MCF 10A (cell line): ENCODE measurements around the gene SCNM1. TPM values are rescaled to one million over a fixed set of nuclear protein-coding genes. Genes with fewer than 3 reads are reported as not detected.
A peak's percentile ranks its signal among the peaks of the same experiment; 100 is the strongest.
"Not testable (repeated sequence)": the region's sequence is repeated elsewhere in the genome, so short reads cannot be mapped to it uniquely, and the experiment has no call there.

Experiments used
- BruUV-seq: library from RNA; stranded (reverse); fragments of 400-500 nt; replicated peaks from 2 replicates; lab custom pipeline; 2021; lab: Mats Ljungman, UMichigan
- CTCF ChIA-PET: fragments of 300-600 bp; sonication (Branson Sonifier 250); formaldehyde crosslinking; extraction: SDS; loops from one replicate; lab custom pipeline; 2021; ENCODE audit warnings: antibody characterized with exemption, inconsistent platforms; lab: Yijun Ruan, JAX
- POLR2A ChIA-PET: fragments of 300-600, 350-650 bp; sonication (Branson Sonifier 250); formaldehyde crosslinking; extraction: SDS; loops from one replicate; lab custom pipeline; 2020; ENCODE audit warnings: antibody characterized with exemption, inconsistent platforms; lab: Yijun Ruan, JAX
- DNase-seq: peaks from one replicate; pipeline ENCODE4 v3.0.0-alpha.2; 2018; ENCODE audit not compliant: unreplicated experiment
- H3K27ac Mint-ChIP-seq: one replicate; pipeline ENCODE4 v1.8.0; 2022; ENCODE audit warnings: mild to moderate bottlenecking, low read depth, mixed read lengths; ENCODE audit not compliant: unreplicated experiment
- H3K27me3 Mint-ChIP-seq: one replicate; pipeline ENCODE4 v1.8.0; 2022; ENCODE audit warnings: mixed read lengths; ENCODE audit not compliant: insufficient read depth, unreplicated experiment
- H3K36me3 Mint-ChIP-seq: one replicate; pipeline ENCODE4 v1.8.0; 2022; ENCODE audit warnings: mild to moderate bottlenecking, moderate library complexity, mixed read lengths; ENCODE audit not compliant: insufficient read depth, unreplicated experiment
- H3K4me1 Mint-ChIP-seq: one replicate; pipeline ENCODE4 v1.8.0; 2022; ENCODE audit warnings: mixed read lengths; ENCODE audit not compliant: insufficient read depth, unreplicated experiment
- H3K4me3 Mint-ChIP-seq: one replicate; pipeline ENCODE4 v1.8.0; 2022; ENCODE audit warnings: mild to moderate bottlenecking, moderate library complexity, mixed read lengths; ENCODE audit not compliant: unreplicated experiment
- H3K9me3 Mint-ChIP-seq: one replicate; pipeline ENCODE4 v1.8.0; 2022; ENCODE audit warnings: mixed read lengths; ENCODE audit not compliant: unreplicated experiment
- CTCF ChIP-seq: fragments of 200-600 bp; IDR thresholded peaks from one replicate; pipeline ENCODE4 v1.8.0; 2022; ENCODE audit warnings: antibody characterized with exemption, mild to moderate bottlenecking; ENCODE audit not compliant: unreplicated experiment
- intact Hi-C: fragments of 100-400 bp; cut with micrococcal nuclease; formaldehyde crosslinking; loops from 2 replicates; pipeline ENCODE4 v1.14.1; 2022
- total RNA-seq: library from RNA; stranded (reverse); gene quantifications from 2 replicates; pipeline ENCODE4 v1.2.3, GENCODE V29; 2022

SCNM1 gene
- total RNA-seq, 1 experiment from 2014 or later: 88.5 TPM

GRCh38 chr1:151187205-151187604 is 21.3 kb downstream of the SCNM1 start:
- H3K4me3 Mint-ChIP-seq: no peak overlapping the region
- BruUV-seq: no TSS peak
- no peak for DNase-seq
- ChIA-PET POLR2A (interaction anchor here (0.5 to 7.8 kb wide), 3 partner anchors 21 to 424 kb away, joined by 3 to 91 read pairs (median 4); partner anchors contain the start of genes LYSMD1, SCNM1 and SNX27), CTCF (interaction anchor here (0.6 to 1.8 kb wide), 3 partner anchors 14 to 24 kb away, joined by 3 to 6 read pairs (median 3); partner anchors contain the start of genes LYSMD1 and SCNM1)
- H3K27me3 Mint-ChIP-seq: no peaks in the 10 kb centered on the region
- no peaks in the 10 kb centered on the region for H3K9me3 Mint-ChIP-seq
- peaks cover 26% of the 10 kb centered on the region for H3K4me1 Mint-ChIP-seq
- peak overlapping the region; percentile 40 for H3K27ac Mint-ChIP-seq
- intact Hi-C loops: no loop called here
- no peak for TF ChIP-seq CTCF
- H3K36me3 Mint-ChIP-seq: peaks cover 46% of the 10 kb centered on the region

GRCh38 chr1:151188667-151189066 is 22.7 kb downstream of the SCNM1 start:
- H3K9me3 Mint-ChIP-seq, H3K27me3 Mint-ChIP-seq, intact Hi-C loops, BruUV-seq, DNase-seq: not testable (repeated sequence)
- peak overlapping the region; percentile 90 for H3K27ac Mint-ChIP-seq
- ChIA-PET POLR2A (interaction anchor here (0.5 to 7.8 kb wide), 12 partner anchors 10 to 352 kb away, joined by 3 to 91 read pairs (median 4); partner anchors contain the start of genes CDC42SE1, LYSMD1, PIP5K1A and PSMB4), CTCF (interaction anchor here (0.6 to 1.8 kb wide), 7 partner anchors 9 to 62 kb away, joined by 3 to 6 read pairs (median 5); partner anchors contain the start of genes LYSMD1, SCNM1 and TMOD4)
- peak overlapping the region; percentile 83 for H3K4me3 Mint-ChIP-seq
- H3K36me3 Mint-ChIP-seq: peaks cover 32% of the 10 kb centered on the region
- H3K4me1 Mint-ChIP-seq: peaks cover 27% of the 10 kb centered on the region

GRCh38 chr1:151189637-151190445 is 23.9 kb downstream of the SCNM1 start, which contains the start of gene VPS72:
VPS72 (minus strand) TSS chr1:151190197; CDS start chr1:151190121, 76 bp downstream.
- Mint-ChIP-seq H3K36me3 (peaks cover 20% of the 10 kb centered on the region), H3K4me1 (peaks cover 33% of the 10 kb centered on the region), H3K4me3 (peak within 1 kb of the TSS; percentile 83), H3K27me3 (no peaks in the 10 kb centered on the region), H3K9me3 (no peaks in the 10 kb centered on the region), H3K27ac (peak within 1 kb of the TSS; percentile 90)
- intact Hi-C loops: loop anchor here (10.0 kb wide), 1 partner anchor 545 kb away; no protein-coding TSS in a partner anchor
- BruUV-seq: no TSS peak
- no peak for TF ChIP-seq CTCF
- CTCF ChIA-PET: interaction anchor here (0.6 to 2.2 kb wide), 9 partner anchors 14 to 205 kb away, joined by 3 to 12 read pairs (median 5); partner anchors contain the start of genes LYSMD1, SCNM1 and TMOD4
- DNase-seq: peak; percentile 93
- POLR2A ChIA-PET: interaction anchor here (0.6 to 7.8 kb wide), 35 partner anchors 10 to 826 kb away, joined by 3 to 91 read pairs (median 4); partner anchors contain the start of genes C1orf56, GABPB2, LYSMD1 and MINDY1

GRCh38 chr1:151192047-151192446 is 26.1 kb downstream of the SCNM1 start:
- H3K27ac Mint-ChIP-seq: no peak overlapping the region
- ChIA-PET CTCF (interaction anchor here (0.6 to 6.8 kb wide), 3 partner anchors 10 to 938 kb away, joined by 3 to 70 read pairs (median 5); no protein-coding TSS in a partner anchor), POLR2A (interaction anchor here (0.7 to 12.4 kb wide), 6 partner anchors 25 to 815 kb away, joined by 3 to 153 read pairs (median 6); partner anchors contain the start of genes LYSMD1, PI4KB, PSMD4 and SCNM1)
- peaks cover 13% of the 10 kb centered on the region for H3K36me3 Mint-ChIP-seq
- H3K4me3 Mint-ChIP-seq: no peak overlapping the region
- intact Hi-C loops: loop anchor here (10.0 kb wide), 1 partner anchor 543 kb away; no protein-coding TSS in a partner anchor
- DNase-seq: no peak
- no peaks in the 10 kb centered on the region for H3K27me3 Mint-ChIP-seq
- peaks cover 39% of the 10 kb centered on the region for H3K4me1 Mint-ChIP-seq
- BruUV-seq: no TSS peak
- no peak for TF ChIP-seq CTCF
- H3K9me3 Mint-ChIP-seq: no peaks in the 10 kb centered on the region
